HG03342 (cell line): Measurements from ENCODE around the gene ZNF581.

ENCODE experiments used
- ATAC-seq: cut with Tn5 transposase; IDR thresholded peaks from one replicate; pipeline ENCODE4 v1.9.1; 2021; ENCODE audit warnings: mild to moderate bottlenecking, moderate library complexity; ENCODE audit not compliant: unreplicated experiment

ZNF581 gene

GRCh38 chr19:55678121-55678671 lies 34.7 kb downstream of the ZNF581 start:
- peak; percentile 65 for ATAC-seq

- ATAC-seq, result no peak
These were observed 36.2 kb downstream of the ZNF581 start for GRCh38 chr19:55679343-55680257.

GRCh38 chr19:55680339-55681130 lies 37.1 kb downstream of the ZNF581 start:
- ATAC-seq, result no peak

DNA sequence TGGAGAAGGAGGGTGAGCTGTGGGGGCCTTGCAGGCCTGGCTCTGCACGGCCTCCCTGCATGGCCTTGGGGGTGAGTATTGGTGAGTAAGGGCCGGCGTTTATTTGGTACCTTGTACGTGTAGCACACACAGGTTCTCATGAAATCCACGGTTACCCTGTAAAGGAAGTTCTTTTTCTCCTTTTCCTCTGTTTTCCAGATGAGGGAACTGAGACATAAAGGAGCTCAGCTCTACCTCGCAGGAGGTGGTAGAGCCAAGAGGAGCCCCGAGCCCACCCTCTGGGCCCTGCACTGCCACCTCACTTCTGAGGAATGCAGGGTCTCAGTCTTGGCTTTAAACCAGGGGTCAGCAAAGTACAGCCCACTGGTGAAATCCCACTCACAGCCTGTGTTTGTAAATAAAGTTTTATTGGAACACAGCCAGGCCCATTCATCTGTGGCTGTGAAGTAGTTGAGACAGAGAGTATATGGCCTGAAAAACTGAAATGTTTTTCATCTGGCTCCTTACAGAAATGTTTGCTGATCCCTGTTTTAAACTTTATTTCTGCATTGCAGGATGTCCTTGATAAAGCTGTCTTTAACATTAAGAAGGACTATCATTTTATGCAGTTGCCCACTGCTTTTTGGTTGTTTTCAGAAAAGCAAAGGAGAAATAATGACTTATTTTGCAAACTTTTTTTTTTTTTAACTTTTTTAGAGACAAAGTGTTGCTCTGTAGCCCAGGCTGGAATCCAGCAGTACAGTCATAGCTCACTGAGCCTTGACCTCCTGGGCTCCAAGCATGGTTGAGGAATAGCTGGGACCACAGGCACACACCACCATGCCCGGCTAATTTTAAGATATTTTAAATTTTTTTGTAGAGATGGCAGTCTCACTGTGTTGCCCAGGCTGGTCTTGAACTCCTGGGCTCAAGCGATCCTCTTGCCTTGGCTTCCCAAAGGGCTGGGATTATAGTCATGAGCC lies 38.0 kb downstream of the ZNF581 start:
- ATAC-seq, result no peak

DNA sequence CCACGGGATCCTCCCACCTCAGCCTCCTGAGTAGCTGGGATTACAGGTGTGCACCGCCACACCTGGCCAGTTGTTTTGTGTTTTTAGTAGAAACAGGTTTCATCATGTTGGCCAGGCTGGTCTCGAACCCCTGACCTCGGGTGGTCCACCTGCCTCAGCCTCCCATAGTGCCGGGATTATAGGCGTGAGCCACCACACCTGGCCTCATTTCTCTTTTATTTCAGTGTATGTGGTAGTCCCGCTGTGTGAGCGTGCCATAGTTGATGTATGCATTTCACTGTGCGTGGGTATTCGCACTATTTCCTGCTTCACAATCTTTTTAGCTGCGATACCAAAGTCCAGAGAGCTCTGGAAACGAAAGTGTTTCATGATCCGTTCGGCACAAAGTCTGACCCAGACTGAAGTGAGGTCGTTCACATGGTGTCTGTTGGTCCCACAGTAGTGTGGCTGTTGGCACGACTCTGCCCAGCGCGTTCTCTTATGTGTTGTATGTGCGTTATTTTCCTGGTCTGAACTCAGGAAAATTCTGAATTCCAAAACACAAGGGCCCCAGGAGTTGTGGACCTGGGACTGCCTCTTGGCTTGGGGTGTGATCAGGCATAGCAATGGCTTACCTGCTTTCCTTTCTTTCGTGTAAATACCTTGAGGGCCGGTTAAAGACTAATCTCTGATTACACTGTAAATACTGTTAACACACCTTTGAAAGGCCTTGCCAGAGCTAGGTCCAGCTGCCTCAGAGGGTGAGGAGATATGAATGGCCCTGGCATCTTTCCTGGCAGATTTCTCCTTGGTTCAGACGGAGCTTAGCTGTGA lies 40.2 kb downstream of the ZNF581 start:
- no peak for ATAC-seq

GRCh38 chr19:55684946-55685681 lies 41.7 kb downstream of the ZNF581 start:
- no peak for ATAC-seq

DNA sequence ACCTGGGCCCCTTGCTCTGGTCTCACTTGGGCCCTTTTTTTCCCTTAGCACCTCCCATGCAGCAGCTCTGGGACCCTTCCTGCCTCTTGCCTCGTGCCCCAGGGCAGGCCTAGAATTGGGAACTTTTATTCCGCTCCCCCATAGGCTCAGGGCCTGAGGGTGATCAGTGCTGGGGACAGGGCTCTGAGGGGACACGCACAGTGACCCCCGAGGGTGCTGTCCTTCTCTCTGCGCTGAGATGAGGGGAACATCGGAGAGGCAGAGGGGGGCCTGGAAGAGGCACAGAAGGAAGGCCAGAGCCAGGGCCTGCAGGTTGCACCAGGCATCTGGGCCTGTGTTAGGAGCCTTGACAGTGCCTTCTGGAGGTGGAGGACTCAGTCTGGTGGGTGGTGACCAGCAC lies 42.3 kb downstream of the ZNF581 start:
- no peak for ATAC-seq

DNA sequence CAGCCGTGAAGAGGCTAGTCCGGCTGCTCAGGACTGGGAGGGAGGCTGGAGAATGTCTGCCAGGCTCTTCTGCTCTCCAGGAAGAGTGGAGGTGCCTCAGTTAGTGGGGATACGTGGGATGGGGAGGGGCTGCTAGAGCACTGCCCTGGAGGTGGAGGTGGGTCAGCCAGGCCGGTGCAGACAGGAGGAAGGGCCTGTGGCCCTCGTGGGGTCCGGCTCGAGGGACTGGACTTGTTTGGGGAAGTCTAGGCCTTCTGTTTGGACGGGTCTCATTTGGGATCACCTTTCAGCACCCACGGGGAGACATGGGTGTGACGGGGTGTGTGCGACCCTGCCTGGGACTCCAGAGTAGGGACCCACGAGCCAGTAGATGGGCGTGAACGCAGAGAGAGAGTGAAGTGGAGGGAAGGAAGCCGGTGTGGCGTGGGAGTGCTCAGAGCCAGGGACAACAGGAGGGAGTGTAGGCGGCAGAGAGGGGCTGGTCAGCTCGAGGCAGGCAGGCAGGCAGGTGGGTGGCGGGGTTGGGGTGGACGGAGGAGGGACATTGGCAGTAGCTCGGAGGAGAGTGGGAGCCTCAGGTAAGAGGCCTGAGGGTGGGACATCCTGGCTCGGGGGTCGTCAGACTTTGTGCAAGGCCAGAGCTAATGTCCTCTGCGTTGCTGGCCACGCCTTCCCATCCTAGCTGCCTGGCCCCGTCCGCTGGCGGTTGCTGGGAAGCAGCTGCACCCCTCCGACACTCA lies 43.0 kb downstream of the ZNF581 start:
- ATAC-seq, result no peak

- ATAC-seq, result no peak
These were observed 44.1 kb downstream of the ZNF581 start for GRCh38 chr19:55687281-55688201.

- ATAC-seq, result no peak
These were observed 45.2 kb downstream of the ZNF581 start for GRCh38 chr19:55688422-55689218.

- no peak for ATAC-seq
These were observed 46.1 kb downstream of the ZNF581 start for GRCh38 chr19:55689411-55690108.

DNA sequence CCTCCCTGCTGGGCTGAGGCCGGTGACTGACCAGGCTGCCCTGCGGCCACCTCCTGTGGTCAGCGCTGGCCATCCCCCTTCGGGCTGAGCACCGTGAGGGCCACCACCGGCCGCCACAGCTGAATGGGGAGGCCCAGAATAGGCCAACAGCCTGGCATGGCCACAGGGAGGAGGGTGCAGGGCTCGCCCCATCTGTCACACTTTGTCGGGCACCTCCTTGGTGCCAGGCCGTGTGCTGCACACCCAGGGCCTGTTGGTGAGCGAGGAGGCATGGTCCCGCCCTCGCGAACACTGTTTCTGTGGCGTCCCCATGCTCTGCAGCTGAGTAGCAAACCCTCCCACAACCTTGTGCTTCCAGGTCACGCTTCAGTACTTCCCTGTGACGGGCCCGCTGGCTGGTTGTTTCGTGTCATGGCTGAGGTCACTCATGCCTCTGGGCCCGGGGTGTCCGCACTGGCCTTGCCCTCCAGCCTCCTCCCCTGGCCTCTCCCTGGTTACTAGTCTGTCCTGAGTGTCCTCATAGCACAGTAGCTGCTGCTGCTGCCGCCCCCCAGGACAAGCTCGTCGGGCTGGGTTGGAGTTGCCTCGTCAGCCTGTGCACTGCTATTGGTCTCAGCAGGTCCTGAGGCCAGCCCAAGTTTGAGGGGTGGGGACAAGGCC lies 46.8 kb downstream of the ZNF581 start:
- no peak for ATAC-seq

GRCh38 chr19:55690769-55691545 lies 47.5 kb downstream of the ZNF581 start:
- no peak for ATAC-seq
